Sigmoid colon (tissue), 7 donors: ENCODE results near the gene ERVK3-1. TPM values are rescaled to one million over a fixed set of nuclear protein-coding genes. Genes with fewer than 3 reads are reported as not detected.

Source experiments
- DNase-seq: peaks from one replicate; pipeline ENCODE4 v3.0.0-alpha.2; 2019
- H3K27ac ChIP-seq, 4 donors: fragments of 200-600 bp; sonication (generic); one replicate each; pipeline ENCODE4 v1.5.1; 2016 to 2019; ENCODE audit warnings: mild to moderate bottlenecking in 1 of 4
- H3K27me3 ChIP-seq, 3 donors: fragments of 200-600 bp; sonication (generic); one replicate each; pipeline ENCODE4 v1.5.1; 2019; ENCODE audit warnings: mild to moderate bottlenecking in 1 of 3
- H3K36me3 ChIP-seq, 4 donors: fragments of 200-600 bp; sonication (generic); one replicate each; pipeline ENCODE4 v1.5.1; 2016 to 2019
- H3K4me1 ChIP-seq, 4 donors: fragments of 200-600 bp; sonication (generic); one replicate each; pipeline ENCODE4 v1.5.1; 2017 to 2019
- H3K4me3 ChIP-seq, 4 donors: fragments of 200-600 bp; sonication (generic); one replicate each; pipeline ENCODE4 v1.5.1; 2017 to 2019; ENCODE audit warnings: mild to moderate bottlenecking in 2 of 4, moderate library complexity in 1 of 4
- H3K9me3 ChIP-seq, 4 donors: fragments of 200-600 bp in 3 of 4; sonication (generic) in 3 of 4; one replicate each; pipeline versions ENCODE4 v1.5.1 to v1.6.1; 2013 to 2019
- EP300 ChIP-seq, 4 donors: sonication (generic); formaldehyde crosslinking; IDR thresholded peaks; one replicate each; pipeline ENCODE4 v1.6.1; 2017; ENCODE audit warnings: antibody characterized with exemption in 4 of 4
- POLR2A ChIP-seq, 2 donors: fragments of 450-650 bp; IDR thresholded peaks; one replicate each; pipeline ENCODE4 v1.6.1; 2016; ENCODE audit warnings: antibody characterized with exemption in 2 of 2, mild to moderate bottlenecking in 2 of 2, moderate library complexity in 2 of 2
- POLR2AphosphoS5 ChIP-seq, 4 donors: sonication (generic); formaldehyde crosslinking; IDR thresholded peaks; one replicate each; pipeline ENCODE4 v1.6.1; 2017; ENCODE audit warnings: antibody characterized with exemption in 4 of 4
- WGBS, 2 donors: extraction: QIAGEN DNeasy Blood & Tissue Kit; methylation state at CpG; one replicate each; pipeline ENCODE4 v1.1.7; 2013; 5-methylcytosine and 5-hydroxymethylcytosine counted together
- intact Hi-C: fragments of 100-400 bp; cut with DNase I; formaldehyde crosslinking; loops from one replicate; pipeline ENCODE4 v1.15.1; 2023
- polyA plus RNA-seq, 3 donors: library from polyadenylated mRNA; stranded (reverse); fragments of 200-250 nt; gene quantifications; one replicate each; pipeline ENCODE4 v1.2.3, GENCODE V29; 2013
- total RNA-seq, 4 donors: library from RNA; depleted of rRNA; stranded (reverse); fragments of >200 nt; gene quantifications; one replicate each; pipeline ENCODE4 v1.1.0, GENCODE V29; 2016
- TF ChIP-seq, protein P1 (sequence below), 4 experiments: fragments of 450-650 bp in 3 of 4; fragments of 200-600 bp in 1 of 4; IDR thresholded peaks; one replicate each; pipeline ENCODE4 v1.5.1; 2016 to 2019; ENCODE audit warnings: antibody characterized with exemption in 4 of 4, mild to moderate bottlenecking in 3 of 4, moderate library complexity in 2 of 4
- donor health status: healthy with polysubstance abuse.
- donor health status: Bipolar disorder and iron deficiency.
- donor health status: healthy.

ERVK3-1 gene
- total and polyA plus RNA-seq, 7 donors, result 23.6 to 49.4 (median 41.7) TPM

DNA sequence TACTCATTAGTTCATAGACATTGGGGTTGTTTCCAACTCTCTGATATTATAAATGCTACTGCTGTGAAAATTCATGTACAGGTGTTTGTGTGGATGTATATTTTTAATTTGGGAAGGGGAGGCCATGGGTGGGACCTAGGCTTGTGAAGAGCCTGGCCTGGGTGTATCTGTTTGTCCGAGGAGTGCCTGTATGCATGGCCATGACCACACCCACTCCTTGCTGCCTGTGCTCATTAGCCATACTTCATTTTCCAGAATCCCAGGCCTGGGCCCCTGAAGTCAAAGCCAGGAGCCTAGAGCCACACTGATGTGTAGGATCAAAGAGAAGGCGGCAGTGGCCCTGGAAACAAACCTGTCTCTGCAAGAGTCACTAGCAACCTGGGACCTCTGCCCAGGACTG lies 10.4 kb downstream of the ERVK3-1 start:
- intact Hi-C loops, result no loop called here
- TF ChIP-seq POLR2AphosphoS5 (IDR thresholded peaks at IDR 0.05) (no peak), EP300 (IDR thresholded peaks at IDR 0.05) (no peak), POLR2A (IDR thresholded peaks at IDR 0.05) (no peak)
- TF ChIP-seq, protein P1, sequence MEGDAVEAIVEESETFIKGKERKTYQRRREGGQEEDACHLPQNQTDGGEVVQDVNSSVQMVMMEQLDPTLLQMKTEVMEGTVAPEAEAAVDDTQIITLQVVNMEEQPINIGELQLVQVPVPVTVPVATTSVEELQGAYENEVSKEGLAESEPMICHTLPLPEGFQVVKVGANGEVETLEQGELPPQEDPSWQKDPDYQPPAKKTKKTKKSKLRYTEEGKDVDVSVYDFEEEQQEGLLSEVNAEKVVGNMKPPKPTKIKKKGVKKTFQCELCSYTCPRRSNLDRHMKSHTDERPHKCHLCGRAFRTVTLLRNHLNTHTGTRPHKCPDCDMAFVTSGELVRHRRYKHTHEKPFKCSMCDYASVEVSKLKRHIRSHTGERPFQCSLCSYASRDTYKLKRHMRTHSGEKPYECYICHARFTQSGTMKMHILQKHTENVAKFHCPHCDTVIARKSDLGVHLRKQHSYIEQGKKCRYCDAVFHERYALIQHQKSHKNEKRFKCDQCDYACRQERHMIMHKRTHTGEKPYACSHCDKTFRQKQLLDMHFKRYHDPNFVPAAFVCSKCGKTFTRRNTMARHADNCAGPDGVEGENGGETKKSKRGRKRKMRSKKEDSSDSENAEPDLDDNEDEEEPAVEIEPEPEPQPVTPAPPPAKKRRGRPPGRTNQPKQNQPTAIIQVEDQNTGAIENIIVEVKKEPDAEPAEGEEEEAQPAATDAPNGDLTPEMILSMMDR (IDR thresholded peaks at IDR 0.05), result no peak
- Histone ChIP-seq H3K4me1 (no peaks in the 10 kb centered on the region), H3K36me3 (peaks cover 22 to 61% (median 28%) of the 10 kb centered on the region in 4 donors), H3K4me3 (no peak overlapping the region), H3K27me3 (no peaks in the 10 kb centered on the region), H3K9me3 (no peaks in the 10 kb centered on the region), H3K27ac (no peak overlapping the region)
- 96 to 98% methylated on average over 2 of the region's 2 CpGs for WGBS, 2 donors
- no peak for DNase-seq

DNA sequence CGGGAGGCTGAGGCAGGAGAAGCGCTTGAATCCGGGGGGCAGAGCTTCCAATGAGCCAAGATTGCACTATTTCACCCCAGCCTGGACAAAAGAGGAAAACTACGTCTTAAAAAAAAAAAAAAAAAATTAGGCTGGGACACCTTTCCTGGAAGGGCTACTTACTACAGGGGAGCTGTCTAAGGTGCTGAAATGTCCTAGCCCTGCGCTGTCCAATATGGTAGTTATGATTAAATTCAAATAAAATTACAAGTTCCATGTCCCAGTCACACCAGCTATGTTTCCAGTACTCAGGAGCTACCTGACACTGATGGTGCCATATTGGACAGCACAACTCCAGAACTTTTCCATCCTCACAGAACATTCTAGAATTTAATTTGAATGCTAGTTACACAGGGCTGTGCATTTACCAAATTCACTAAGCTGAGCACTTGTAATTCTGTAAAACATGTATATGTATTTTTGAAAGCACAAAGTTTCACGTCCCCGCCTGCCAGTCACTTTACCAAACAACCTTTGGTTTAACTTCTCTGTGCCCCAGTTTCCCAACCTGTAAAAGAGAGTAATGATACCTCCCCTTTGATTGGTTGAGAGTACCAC lies 12.4 kb downstream of the ERVK3-1 start:
- H3K27me3 ChIP-seq, result no peaks in the 10 kb centered on the region
- TF ChIP-seq POLR2AphosphoS5 (IDR thresholded peaks at IDR 0.05) (no peak), POLR2A (IDR thresholded peaks at IDR 0.05) (no peak), EP300 (IDR thresholded peaks at IDR 0.05) (no peak)
- TF ChIP-seq, protein P1 (IDR thresholded peaks at IDR 0.05), result no peak
- no peak for DNase-seq
- H3K4me1 ChIP-seq, result no peaks in the 10 kb centered on the region
- no peaks in the 10 kb centered on the region for H3K9me3 ChIP-seq
- peaks cover 10 to 56% (median 21%) of the 10 kb centered on the region in 4 donors for H3K36me3 ChIP-seq
- 73 to 85% methylated on average over 7 of the region's 7 CpGs for WGBS, 2 donors
- H3K27ac ChIP-seq, result no peak overlapping the region
- intact Hi-C loops, result no loop called here
- no peak overlapping the region for H3K4me3 ChIP-seq

DNA sequence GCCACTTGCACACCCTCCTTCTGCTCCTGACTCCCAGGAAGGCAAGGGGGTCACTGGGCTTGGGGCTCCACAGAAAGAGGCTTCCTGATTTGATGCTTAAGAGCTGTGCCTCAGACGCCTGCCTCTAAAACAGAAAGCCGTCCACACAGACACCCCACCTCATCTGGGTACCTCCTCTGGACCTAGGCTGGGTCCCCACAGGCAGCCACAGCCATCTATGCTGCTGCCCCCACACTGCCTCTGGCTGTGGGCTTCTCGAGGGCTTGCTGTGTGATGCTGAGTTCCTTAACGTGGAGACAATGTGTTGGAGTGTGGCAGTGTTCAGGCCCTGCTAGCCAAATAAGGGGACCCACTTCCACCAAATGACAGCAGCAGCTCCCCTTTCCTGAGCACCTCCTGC lies 13.1 kb downstream of the ERVK3-1 start:
- peaks cover 2 to 56% (median 16%) of the 10 kb centered on the region in 4 donors for H3K36me3 ChIP-seq
- WGBS, 2 donors, result 87 to 89% methylated on average over 4 of the region's 4 CpGs
- no peak overlapping the region for H3K4me3 ChIP-seq
- no peaks in the 10 kb centered on the region for H3K9me3 ChIP-seq
- no peaks in the 10 kb centered on the region for H3K4me1 ChIP-seq
- intact Hi-C loops, result no loop called here
- no peak overlapping the region for H3K27ac ChIP-seq
- DNase-seq, result no peak
- no peak for TF ChIP-seq POLR2A (IDR thresholded peaks at IDR 0.05)
- TF ChIP-seq POLR2AphosphoS5 (IDR thresholded peaks at IDR 0.05), result no peak
- TF ChIP-seq EP300 (IDR thresholded peaks at IDR 0.05), result no peak
- H3K27me3 ChIP-seq, result no peaks in the 10 kb centered on the region

DNA sequence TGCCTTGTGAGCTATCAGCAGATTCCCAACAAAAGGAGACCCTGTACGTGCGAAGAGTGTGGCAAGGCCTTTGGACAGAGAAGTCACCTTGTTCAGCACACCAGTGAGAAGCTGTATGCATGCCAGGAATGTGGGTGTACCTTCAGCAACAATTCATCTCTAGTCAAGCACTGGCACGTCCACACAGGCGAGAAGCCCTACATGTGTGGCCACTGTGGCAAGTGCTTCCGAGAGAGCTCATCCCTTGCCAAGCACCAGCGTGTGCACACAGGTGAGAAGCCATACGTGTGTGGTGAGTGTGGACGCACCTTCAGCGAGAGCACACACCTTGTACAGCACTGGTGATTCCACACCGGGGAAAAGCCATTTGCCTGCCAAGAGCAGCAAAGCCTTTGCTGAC lies 14.1 kb downstream of the ERVK3-1 start:
- no peak overlapping the region for H3K27ac ChIP-seq
- H3K36me3 ChIP-seq, result peaks cover 0 to 47% (median 11%) of the 10 kb centered on the region in 4 donors
- TF ChIP-seq POLR2A (IDR thresholded peaks at IDR 0.05) (no peak), EP300 (IDR thresholded peaks at IDR 0.05) (no peak), POLR2AphosphoS5 (IDR thresholded peaks at IDR 0.05) (no peak)
- TF ChIP-seq, protein P1 (IDR thresholded peaks at IDR 0.05), result no peak
- intact Hi-C loops, result no loop called here
- H3K9me3 ChIP-seq, result no peaks in the 10 kb centered on the region
- H3K4me3 ChIP-seq, result no peak overlapping the region
- H3K4me1 ChIP-seq, result no peaks in the 10 kb centered on the region
- WGBS, 2 donors, result 97% methylated on average over 10 of the region's 10 CpGs
- DNase-seq, result no peak
- no peaks in the 10 kb centered on the region for H3K27me3 ChIP-seq

DNA sequence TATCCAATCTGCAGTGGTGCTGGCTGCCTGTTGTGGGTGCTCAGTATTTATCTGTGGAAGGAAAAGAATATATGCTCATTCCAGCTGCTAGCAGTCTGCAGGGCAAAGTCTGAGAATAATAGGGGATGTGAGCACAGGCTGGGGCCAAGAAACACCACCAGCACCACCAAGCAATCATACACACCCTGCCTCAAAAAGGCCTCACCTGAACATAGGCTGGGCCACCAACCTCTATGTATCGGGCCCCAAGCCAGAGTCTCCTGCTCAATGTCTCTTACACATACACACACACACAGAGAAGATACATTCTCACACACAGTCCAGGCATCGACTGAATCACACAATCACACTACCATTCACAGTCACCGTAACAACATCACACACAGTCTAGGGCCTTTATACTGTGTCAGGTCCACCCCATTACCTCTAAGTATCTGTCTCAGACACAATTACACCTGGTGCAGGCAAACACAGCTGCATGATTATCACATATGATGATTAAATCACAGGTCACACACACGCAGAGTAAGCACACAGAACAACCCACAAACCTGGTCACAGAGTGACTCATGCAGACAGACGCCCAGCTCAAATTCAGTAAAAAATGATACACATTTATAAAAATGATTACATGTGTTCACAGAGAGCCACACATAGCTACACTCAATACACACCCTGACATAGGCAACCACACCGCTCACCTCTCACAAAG lies 20.3 kb downstream of the ERVK3-1 start:
- intact Hi-C loops, result loop anchor here (2.0 to 5.0 kb wide), 2 partner anchors 47 to 143 kb away; partner anchors contain the start of genes ZNF274 and ZNF8
- Histone ChIP-seq H3K4me3 (peak overlapping the region in 2 of 4 donors; percentile 56 to 72), H3K27me3 (no peaks in the 10 kb centered on the region), H3K36me3 (peaks cover 0 to 17% (median 0%) of the 10 kb centered on the region in 4 donors), H3K27ac (no peak overlapping the region), H3K9me3 (no peaks in the 10 kb centered on the region), H3K4me1 (peaks cover 0 to 29% (median 24%) of the 10 kb centered on the region in 4 donors)
- DNase-seq, result no peak
- no peak for TF ChIP-seq POLR2AphosphoS5 (IDR thresholded peaks at IDR 0.05)
- no peak for TF ChIP-seq EP300 (IDR thresholded peaks at IDR 0.05)
- TF ChIP-seq, protein P1 (IDR thresholded peaks at IDR 0.05), result no peak
- no peak for TF ChIP-seq POLR2A (IDR thresholded peaks at IDR 0.05)
- WGBS, 2 donors, result 63 to 82% methylated on average over 6 of the region's 6 CpGs
